Limb (tissue), 2 donors: ENCODE measurements around the gene EIF2AK3.
"Not testable (repeated sequence)": the region's sequence is repeated elsewhere in the genome, so short reads cannot be mapped to it uniquely, and the experiment has no call there.

Source experiments
- DNase-seq, 2 donors: peaks; one replicate each; pipeline ENCODE4 v3.0.0-alpha.2; 2016; ENCODE audit errors: extremely low spot score in 2 of 2

The EIF2AK3 gene

DNA sequence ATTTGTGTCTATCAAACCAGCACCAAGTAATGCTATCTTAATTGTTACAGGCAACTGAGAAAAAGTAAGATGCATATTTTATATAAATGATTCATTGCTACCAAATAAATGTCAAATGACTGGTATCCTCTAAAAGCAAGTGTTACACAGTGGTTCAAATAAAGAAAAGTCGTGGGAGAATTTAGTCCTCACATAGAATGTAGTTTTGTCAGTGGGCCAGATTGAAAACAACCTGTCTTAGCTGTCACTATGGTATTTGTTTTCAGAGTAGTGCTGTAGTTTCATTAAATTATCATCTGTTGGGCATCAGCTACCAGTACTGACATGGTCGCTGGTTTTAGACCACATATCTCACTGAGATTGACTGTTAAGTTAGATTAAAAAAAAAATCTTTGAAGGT is 10.2 kb upstream of the EIF2AK3 start:
- DNase-seq = no peak

DNA sequence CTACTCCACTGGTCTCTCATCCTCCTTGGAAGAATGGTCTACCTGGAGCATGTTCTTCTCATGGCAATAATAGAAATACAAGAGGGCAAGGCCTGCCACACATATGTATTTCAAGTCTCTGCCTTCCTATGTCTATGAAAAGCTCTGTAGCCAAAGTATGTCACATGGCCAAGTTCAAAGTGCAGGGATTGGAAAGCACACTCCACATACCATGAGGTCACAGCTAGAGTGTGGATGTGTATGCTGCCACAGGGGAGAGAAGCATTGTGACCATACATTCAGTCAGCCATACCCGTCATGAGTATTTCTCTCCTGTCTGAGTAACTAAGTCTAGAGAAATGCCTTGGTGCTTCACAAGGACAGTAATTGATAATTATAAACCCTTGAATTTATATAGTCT is 8.8 kb upstream of the EIF2AK3 start:
- no peak for DNase-seq

DNA sequence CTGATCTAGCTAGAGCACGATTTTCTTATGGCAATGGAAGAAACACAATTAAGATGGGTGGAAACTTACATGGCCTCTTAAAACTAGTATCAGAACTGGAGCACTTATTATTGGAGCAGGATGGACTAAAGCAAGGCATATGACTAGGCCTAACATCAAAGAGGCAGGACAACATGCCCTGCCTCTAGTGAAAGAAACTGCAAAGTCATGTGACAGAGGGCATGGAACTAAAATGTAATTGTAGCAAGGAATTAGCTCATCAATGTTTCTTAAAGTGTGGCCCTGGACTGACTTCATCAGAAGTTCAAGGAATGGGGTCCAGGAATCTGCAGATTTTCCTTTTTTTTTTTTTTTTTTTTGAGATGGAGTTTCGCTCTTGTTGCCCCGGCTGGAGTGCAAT is 5.3 kb upstream of the EIF2AK3 start:
- DNase-seq = no peak

DNA sequence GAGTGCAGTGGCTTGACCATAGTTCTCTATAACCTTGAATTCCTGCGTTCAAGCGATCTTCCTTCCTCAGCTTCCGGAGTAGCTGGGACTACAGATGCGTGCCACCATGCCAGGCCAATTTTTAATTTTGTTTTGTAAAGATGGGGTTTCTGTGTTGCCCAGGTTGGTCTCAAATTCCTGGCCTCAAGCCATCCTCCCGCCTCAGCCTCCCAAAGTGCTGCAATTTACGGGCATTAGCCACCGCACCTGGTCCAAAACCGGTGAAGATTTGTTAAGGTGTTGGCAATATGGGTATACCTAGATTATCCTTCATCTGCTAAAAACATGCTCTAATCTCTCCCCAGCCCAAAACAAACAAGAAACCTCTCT is 1.3 kb upstream of the EIF2AK3 start:
- DNase-seq = no peak

DNA sequence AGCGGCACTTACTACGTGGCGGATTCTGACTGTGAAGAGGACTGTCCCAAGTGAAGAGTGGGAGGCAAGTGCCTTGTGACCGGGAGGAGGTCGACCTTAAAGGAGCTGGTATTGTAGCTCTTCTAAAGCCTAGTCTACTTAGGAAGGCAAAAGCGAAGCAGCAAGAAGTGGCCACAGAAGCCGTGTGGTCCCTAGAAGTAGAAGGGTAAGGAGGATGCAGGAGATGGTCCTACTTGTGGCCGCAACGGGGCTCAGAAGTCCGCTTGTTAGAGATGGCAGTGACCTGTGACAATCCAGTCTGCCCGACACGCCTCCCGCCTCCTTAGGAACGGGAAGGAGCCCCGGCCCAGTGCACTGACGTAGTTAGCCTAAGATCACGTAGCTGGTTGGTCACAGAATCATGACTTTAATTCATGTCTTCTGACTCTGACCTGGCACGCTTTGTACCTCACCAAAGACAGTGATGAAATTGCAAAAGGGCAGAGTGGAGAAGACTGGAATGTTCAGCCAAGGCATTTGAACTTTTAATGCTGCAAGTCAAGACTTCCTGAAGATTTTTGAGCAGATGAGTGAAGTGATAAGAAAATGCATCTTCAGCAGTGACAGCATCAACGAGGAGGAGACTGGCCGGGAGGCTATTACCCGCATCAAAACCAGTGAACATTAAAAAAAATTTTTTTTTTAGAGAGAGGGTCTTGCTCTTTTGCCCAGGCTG is 749 bp upstream of the EIF2AK3 start:
- peak in 1 of 2 donors; percentile 86 for DNase-seq

DNA sequence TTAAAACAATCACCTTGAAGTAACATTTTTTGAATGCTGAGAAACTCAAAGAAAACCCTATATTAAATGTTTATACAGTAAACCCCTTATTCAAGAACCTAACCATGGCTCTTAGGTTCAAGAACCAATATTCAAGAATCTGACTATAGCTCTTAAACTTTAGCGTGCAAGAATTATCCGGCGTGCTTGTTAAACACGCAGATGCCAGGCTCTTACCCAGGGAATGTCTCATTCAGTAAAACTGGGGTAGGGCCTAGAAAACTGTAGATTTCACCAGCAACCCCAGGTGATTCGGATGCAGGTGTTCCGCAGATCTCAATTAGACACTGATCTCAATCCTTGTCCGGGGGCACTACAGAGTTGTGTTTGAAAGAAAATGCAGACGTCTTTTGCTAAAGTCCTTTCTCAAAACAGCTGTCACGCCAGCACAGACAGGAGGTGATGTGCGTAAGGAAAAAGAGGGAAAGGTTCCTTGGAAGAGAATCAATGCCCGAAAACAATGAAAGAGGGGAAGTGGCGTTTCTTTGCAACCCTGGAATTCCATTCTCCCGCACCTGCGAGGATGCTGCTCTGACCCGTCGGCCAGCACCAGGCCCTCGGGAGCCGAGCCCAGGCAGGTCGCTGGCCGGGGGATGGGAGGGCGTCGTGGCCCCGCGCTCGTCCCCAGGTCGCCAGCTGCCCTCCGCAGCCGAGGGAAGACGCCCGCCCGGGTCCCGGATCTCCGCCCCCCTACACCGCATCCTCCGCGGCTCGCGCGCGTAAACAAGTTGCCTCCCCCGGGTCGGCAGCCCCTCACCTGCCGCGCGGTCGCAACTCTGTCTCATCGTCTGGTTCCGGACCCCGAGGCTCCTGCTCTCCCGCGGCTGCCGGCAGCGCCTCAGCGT is 851 bp downstream of the EIF2AK3 start:
- DNase-seq = no peak

DNA sequence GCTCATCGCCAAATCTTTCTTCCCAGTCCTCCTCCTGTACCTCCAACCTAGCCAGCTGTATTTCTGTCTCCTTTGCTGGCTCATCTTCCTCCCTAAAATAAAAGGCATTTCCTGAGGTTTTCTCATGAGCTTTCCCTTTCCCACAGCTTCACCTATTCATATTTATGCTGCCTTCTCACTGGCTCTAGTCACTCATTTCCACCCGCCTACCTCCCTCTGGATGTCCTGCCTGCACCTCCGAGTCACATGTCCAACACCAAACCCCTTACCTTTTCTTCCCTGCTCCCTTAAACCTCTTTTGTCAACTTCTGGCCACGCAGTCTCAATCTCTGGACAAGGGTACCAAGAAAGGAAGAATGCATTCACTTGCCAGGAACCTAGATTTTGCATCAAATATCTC is 2.8 kb downstream of the EIF2AK3 start:
- no peak for DNase-seq

DNA sequence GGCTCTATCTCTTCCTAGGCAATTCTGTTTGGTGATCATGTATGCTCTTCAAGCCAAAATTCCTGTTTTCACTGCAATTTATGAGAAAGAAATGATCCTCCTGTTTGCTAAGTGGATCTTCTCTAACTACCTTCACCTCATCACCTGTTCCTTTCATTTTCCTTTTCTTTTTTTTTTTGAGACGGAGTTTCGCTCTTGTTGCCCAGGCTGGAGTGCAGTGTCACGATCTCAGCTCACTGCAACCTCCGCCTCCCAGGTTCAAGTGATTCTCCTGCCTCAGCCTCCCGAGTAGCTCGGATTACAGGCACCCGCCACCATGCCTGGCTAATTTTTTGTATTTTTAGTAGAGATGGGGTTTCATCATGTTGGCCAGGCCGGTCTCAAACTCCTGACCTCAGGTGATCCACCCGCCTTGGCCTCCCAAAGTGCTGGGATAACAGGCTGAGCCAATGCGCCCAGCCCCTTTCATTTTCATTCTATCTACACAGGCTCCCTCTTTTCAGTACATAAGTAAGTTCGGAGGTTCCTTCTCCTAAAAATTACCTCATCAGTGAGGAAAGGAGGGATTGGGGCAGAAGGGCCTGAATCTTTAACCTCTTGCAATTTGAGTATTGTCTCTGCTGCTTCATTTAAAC is 3.3 kb downstream of the EIF2AK3 start:
- not testable (repeated sequence) for DNase-seq

DNA sequence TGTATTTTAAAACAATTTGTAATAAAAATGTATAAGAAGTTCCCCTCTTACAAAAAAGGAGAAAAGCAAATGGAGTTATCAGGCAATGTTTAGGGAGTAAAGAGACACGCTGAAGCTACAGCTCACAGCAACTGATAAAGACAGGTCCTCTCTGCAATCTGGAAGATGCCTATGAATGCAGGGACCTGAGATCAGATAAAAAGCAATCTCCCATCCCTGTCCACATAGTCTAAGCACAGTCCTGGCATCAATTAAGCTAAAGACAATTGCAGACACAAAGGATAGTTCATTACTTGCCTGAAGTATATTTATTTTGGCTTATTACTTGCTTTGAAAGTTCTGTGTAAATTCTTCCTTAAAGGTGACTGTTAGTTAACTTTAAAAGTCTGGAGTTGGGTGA is 5.0 kb downstream of the EIF2AK3 start:
- no peak for DNase-seq

DNA sequence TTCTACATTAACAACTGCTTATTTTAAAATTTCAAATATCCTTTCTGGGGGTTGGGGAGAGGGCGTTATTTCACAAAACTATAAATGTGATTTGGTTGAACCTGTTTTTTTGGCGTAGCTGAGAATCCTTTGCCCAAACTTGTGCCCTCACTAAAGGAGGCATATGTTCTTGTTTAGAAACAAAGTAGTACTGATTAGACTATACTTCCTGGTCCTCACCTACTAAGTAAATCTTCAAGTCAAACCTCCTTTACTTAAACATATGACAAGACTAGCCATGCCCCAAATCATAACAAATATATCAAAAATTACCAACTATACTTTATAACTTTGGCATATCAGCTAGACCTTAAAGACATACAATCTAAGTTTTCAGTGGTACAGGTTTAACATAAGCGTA is 5.8 kb downstream of the EIF2AK3 start:
- no peak for DNase-seq

DNA sequence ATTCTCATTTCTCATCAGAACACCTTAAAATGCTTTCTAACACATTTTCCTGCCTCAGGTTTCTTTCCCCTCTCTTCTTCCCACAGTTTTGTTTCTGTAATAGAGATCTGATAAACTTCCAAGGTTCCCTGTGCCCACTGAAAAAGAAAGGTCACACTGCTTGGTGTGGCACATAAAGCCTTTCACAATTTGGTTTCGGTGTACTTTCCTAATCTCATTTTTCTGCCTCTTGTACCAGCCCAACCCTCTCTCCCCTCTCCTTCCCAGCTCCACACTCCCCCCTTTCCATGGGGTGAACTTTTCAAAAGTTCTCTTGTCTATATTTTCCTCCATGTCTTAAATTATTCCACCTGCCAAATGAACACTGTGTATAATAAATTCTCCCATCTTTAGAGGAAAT is 7.2 kb downstream of the EIF2AK3 start:
- no peak for DNase-seq

DNA sequence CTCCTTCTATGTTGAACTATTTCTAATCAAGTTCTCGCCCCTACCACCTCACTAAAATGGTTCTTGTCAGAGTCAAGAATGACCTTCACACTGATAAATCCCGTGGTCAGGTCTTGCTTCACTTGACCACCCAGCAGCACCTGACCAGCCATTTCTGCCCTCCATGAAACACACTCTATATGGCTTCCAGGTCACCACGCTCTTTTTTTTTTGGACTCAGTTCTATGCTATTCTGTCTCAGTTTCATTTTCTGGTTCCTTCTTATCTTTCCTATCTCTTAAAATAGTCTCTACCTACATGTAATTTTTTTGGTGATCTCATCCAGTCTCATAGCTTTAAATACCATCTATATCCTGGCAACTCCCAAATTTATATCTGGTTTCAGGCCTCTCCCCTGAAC is 11.4 kb downstream of the EIF2AK3 start:
- no peak for DNase-seq

DNA sequence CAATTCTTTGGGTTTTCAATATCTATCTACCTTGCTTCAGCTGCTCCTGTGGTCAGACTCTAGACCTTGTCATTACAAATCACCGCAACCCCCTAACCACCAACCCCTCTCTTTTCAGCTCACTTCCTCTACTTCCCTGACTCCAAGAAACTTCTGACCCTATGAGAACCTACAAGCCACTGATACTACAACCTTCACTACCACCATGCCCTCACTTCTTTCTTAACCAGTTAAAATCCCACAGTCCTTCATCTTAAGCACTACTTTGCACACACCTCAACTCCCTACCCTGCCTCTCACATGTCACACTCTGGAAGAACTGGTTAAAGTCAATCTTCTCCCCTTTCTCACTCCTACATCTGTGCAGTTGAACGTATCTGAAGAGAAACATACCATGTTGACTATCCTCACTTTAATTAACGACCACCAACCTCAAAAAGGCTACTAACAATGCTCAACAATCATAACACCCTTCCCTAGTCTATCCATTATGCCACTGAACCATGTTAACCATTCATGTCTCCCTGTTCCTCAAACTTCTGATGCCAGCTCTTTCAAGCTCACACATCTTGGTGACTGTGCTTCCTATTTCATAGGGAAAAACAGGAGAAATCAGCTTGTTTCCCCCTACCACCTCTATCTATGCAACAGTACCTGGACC is 12.6 kb downstream of the EIF2AK3 start:
- no peak for DNase-seq

DNA sequence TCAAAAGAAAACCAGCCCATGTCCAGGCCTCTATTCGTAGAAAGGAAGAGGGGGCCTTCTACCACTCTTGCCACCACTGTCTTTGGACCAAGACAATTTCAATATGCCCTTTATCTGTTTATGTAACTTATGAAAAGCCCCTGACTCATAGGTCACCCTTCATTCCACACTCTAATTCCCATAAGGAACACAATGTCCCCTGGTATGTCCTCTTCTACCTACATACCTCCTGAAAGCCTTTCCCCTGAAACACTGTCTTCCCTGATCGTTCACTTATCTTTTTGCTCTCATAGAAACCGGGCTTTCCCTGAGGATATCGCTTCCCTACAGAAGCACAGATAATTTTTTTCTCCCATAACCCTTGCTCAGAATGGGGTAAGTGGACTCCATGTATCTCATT is 13.3 kb downstream of the EIF2AK3 start:
- DNase-seq = no peak

DNA sequence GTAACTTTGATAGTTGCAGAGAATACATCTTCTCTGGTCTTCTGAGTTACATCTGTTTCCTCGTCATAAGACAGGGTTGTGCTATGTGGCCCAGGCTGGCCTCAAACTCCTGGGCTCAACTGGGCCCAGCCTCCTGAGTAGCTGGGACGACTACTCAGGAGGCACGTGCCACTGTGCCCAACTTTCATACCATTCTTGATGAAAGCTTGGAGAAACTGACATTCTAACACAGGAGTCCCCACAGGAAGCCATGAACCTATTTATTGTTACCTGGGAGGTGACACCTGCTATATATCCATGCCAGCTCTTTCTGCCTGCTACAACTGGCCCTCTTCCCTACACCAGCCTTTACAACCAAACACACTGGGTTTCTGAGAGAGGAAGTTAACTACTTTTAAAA is 19.1 kb downstream of the EIF2AK3 start:
- DNase-seq = no peak

DNA sequence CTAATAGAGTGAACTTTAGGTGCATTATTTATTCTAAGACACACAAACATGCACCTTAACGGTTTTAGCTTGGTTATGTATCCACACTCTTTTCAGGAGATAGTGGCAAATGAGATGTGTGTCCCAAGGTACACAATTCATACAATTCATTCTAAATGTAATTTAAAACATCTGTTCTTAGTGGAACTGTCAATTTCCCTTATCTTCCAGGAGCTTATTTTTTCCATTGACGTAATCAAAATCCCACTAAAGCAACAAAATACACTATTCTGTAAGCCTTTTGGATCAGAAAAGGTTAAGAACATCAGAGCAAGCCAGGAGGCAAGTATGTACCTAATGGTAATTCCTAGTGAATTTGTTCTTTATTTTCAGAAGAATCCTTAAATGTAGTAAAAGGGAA is 19.8 kb downstream of the EIF2AK3 start:
- no peak for DNase-seq

DNA sequence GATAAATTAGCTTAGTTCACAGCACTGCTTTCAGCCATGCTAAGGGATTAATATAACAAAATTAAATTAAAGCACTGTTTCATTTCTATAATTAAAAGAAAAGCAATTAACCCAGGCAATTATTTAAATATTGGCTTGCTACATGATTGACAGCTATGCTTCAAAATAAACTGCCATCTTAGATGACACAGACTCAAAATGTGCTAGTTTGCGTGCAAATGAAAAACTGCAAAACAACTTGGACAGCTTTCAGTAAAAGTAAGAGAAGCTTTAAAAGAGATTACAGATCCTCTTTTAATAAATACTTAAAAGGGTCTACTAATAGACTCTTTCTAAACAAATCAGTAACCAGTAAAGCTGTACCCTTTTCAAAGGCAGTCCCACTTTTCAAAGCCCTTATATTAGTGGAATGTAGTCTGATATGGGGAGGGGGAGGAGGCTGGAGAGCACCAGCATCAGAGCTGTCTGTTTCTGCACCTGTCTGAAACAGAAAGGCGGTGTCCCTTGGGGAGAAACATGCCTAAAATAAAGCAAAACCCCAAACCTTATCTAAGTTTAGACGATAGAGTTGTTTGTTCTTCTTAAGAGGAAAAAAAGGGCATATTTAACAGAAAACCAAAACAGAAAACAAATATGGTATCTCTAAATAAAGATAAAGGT is 20.8 kb downstream of the EIF2AK3 start:
- DNase-seq = no peak

DNA sequence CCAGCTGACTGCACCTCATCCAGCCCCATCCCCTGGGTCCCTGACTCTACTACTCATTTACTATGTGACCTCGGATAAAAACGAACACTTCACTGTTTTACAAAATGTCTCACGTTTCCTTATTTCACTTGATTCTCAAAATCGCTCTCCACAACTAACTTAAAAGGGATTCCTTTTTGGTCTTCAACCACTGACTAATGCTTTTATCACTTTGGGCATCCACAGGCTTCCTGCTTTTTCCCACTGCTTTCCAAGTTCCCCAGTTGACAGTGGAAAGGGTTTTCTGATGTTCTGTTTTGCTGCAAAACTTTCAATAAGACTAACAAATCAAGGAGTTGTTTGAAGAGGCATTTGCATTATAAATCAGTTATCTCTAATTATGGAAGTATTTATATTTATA is 24.1 kb downstream of the EIF2AK3 start:
- no peak for DNase-seq

DNA sequence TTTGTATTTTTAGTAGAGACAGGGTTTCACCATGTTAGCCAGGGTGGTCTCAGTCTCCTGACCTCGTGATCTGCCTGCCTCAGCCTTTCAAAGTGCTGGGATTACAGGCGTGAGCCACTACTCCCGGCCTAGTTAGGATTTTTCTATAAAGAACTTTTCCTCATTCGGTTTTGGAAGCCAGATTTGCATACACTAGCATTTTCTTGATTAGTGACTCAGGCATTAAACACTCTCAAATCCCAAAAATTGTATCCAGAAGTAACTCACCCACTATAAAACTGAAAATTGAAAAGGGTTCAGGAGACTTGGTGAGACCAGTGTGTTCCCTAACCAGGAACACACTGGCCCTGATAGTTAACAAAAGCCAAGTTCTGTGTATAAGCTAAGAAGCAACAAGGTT is 25.2 kb downstream of the EIF2AK3 start:
- no peak for DNase-seq

DNA sequence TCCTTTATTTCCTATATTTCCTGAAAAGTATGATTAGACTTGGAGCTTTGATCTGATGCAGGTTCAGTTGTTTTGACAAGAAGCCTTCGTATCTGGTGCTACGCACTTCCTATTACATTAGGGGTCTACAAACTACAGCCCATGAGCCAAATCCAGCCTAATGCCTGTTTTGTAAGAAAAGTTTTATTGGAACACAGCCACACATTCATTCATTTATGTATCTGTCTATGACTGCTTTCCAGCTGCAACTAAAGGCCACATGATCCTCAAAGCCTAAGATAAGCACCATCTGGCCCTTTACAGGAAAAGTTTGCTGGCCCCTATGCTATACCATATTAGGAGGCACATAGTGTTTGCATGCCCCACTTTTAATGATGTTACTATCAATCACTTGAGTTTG is 26.0 kb downstream of the EIF2AK3 start:
- peak in 1 of 2 donors; percentile 63 for DNase-seq

DNA sequence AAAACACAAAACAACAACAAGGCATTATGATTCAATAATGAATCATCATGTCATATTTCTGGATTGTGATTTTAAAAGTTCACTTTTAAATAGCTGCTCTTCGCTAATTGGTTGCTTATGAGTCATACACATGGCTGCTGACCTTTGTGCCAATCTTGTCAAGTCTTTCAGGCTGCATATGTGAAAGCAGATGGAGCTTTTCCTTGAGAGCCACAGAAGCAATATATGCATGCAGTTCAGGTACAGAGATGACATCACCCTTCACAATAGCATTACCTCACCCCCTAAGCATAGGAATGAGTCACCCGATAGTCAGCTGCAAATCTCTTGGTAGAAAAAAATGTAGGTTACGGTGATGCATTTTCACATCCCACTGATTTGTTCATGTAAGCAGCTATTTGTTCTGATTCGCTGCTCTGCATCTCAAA is 27.2 kb downstream of the EIF2AK3 start:
- DNase-seq = peak in 1 of 2 donors; percentile 38
